ENCODE measurements around the gene OPA1.
A peak's percentile ranks its signal among the peaks of the same experiment; 100 is the strongest.
"Not testable (repeated sequence)": the region's sequence is repeated elsewhere in the genome, so short reads cannot be mapped to it uniquely, and the experiment has no call there.

The OPA1 gene

GRCh38 chr3:193590088-193590856 is 2.7 kb upstream of the OPA1 start:
- DNase-seq (ENCODE audit: low read depth in 2 of 2) = no peak

- no peak for DNase-seq (ENCODE audit: low read depth in 2 of 2)
Observed at GRCh38 chr3:193593668-193594030, 641 bp downstream of the OPA1 start.

DNA sequence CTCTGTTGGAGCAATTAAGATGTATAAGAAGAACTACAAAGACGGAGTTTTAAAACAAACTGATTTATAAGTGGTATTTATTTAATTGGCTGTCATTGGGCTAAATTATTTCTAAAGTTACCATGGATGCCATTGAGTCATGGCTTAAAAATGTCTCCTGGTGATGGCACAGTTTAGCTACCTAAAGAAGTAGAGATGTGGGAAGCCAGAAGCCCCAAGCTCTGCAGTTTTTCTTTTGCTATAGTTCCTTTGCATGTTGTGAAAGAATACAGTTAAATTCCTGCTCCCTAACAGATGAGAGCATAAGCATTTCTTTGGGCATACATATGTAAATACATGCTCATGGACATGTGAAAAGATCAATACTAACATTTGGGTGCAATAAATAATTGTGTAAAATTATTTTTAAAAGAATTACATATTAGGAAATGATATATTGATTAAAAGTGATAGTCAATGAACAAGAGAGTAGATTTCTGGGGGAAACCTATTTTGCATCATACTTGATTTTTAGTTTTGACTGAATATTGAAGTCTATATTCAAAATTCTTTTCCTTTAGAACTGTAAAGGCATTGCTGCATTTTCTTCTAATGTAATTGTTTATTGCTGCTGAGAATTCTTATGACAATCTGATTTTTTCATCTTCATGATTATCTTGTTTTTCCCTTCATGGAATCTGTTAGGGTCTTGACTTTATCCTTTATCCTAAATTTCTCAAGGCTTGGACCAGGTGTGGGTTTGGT is 2.1 kb downstream of the OPA1 start:
- DNase-seq (ENCODE audit: low read depth in 2 of 2) = no peak

DNA sequence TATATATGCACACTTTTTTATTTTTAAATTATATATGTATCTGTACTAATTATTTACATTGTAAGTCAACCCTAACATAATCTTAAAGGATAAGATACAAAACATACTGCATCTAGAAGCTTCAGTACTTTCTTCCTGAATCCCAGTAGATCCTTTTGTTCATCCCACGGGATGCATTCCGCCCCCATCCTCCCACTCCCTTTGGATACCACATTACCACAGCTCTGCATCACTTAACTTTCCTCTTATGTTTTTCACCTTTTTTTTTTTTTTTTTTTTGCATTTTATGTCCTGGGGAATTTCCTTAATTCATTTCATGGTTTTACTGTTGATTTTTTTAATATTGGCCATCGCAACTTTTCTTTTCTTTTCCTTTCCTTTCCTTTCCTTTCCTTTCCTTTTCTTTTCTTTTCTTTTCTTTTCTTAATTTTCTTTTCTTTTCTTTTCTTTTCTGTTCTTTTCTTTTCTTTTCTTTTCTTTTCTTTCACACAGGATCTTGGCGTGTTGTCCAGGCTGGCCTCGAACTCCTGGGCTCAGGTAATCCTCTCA is 3.0 kb downstream of the OPA1 start:
- no peak for DNase-seq (ENCODE audit: low read depth in 2 of 2)

DNA sequence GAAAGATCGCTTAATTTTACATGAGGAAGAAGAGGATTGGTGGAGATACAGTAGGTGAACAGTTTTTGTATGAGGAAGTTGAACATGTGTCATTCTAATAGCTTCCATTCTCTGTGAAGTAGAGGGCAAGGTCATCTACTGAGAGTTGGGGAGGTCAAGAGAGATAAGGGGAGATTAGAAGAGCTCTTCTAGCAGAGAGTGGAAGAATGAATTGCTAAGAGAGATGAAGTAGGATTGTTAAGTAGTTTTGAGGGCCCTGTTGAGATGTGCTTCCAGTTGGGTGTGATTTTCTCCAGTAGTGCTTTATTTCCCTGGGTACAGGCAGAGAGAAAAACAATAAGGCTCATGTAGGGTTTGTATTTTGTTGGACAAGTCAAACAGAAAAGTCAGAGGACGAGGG is 5.2 kb downstream of the OPA1 start:
- no peak for DNase-seq (ENCODE audit: low read depth in 2 of 2)

- DNase-seq (ENCODE audit: low read depth in 2 of 2) = no peak
Observed at GRCh38 chr3:193599393-193599792, 6.4 kb downstream of the OPA1 start.

DNA sequence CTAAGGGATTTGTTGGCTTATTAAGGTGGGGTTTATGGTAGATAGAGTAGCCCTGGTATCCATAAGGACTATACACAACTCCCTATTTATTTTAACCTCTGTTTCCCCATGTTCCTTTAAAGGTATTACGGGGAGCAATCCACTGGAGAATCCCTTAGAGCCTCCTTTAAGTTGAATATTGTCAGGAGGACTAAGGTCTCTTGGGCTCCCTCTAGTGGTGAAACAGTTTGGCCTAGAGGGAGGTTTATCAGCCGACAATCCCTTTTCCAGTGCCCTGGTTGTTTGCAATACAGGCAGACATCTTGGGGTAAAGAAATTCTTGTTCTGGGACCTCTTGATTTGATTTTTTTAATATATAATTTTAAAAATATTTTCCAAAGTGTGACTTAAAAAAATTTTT is 12.9 kb downstream of the OPA1 start:
- DNase-seq (ENCODE audit: low read depth in 2 of 2) = peak; percentile 13 to 19

DNA sequence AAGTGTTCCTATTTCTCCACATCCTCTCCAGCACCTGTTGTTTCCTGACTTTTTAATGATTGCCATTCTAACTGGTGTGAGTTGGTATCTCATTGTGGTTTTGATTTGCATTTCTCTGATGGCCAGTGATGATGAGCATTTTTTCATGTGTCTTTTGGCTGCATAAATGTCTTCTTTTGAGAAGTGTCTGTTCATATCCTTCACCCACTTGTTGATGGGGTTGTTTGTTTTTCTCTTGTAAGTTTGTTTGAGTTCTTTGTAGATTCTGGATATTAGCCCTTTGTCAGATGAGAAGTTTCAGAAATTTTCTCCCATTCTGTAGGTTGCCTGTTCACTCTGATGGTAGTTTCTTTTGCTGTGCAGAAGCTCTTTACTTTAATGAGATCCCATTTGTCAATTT is 13.9 kb downstream of the OPA1 start:
- DNase-seq (ENCODE audit: low read depth in 2 of 2) = not testable (repeated sequence)

- not testable (repeated sequence) for DNase-seq (ENCODE audit: low read depth in 2 of 2)
Observed at GRCh38 chr3:193610516-193610915, 17.5 kb downstream of the OPA1 start.

GRCh38 chr3:193614430-193614829 is 21.4 kb downstream of the OPA1 start:
- DNase-seq (ENCODE audit: low read depth in 2 of 2) = no peak

GRCh38 chr3:193617628-193618027 is 24.6 kb downstream of the OPA1 start:
- DNase-seq (ENCODE audit: low read depth in 2 of 2) = no peak

DNA sequence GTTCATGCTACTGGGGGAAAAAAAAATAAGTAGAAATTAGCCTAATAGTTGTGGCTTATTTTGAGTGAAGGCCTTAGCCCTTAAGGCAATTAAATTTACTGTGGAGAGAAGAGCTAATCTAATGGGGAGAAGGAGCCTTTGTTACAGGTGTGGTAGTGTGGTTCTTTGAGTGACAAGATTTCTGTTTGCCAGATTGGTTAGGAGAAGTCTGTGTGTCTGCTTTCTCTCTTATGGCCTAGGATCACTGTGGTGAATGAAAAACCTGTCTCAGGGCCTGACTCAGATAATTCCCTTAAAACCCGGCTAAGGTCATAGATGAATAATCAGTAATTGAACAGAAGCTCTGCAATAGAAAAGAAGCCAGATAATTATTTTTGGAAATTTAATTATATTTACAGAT is 27.0 kb downstream of the OPA1 start:
- DNase-seq (ENCODE audit: low read depth in 2 of 2) = no peak

DNA sequence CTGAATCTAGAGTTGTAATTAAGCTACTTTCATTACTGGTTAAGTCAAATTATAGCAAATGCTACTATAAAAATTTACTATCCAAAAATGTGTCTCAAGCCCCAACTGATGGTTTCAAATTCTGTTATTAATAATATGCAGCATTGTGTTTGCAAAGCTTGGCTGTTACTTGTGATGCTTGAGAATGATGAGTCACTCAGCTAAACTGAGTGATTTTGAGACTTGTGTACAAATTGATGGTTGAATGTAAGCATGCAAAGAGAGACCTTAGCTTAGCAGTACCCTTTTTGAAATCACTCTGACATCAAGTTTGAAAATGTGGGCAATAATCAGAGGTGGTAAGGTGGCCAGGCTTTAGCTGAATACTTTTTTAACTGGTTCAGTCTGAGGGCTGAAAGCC is 27.6 kb downstream of the OPA1 start:
- DNase-seq (ENCODE audit: low read depth in 2 of 2) = no peak

DNA sequence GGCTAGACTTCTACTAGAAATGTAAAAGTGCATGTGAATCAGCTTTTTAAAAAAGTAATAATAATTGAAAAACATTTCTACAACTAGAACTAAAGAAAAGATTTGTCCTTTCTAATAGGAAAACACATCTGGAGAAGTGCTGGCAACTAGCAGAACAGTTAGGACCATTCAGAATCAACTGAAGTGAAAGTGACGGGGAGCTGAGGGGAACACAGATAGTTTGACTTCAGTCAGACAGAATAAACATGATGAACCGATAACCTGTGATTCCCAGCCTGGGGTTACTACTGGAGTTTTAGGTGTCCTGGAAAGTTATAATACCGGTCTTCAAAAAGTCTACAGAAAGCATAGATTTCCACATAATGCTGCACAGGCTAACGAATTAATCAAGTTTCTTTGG is 28.1 kb downstream of the OPA1 start:
- no peak for DNase-seq (ENCODE audit: low read depth in 2 of 2)

DNA sequence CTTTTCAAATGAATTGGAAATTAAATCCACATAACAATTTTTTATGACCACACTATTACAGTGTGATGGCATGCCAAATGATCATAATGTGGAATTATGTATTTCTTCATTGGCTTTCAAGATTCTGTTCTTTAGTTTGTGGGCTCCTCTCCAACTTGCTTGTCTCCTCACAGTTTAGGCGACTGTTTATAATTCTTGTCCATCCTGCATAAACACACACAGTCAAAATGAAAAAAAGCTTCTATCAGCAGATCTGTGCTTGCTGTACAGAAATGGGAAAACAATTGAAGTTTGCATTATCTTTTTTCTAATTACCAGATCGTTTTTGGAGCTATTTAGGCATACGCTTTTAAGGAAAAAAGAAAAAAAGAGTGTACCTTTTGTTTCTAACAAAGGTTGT is 37.0 kb downstream of the OPA1 start:
- no peak for DNase-seq (ENCODE audit: low read depth in 2 of 2)

GRCh38 chr3:193637831-193638230 is 44.8 kb downstream of the OPA1 start:
- DNase-seq (ENCODE audit: low read depth in 2 of 2) = no peak

- no peak for DNase-seq (ENCODE audit: low read depth in 2 of 2)
Observed at GRCh38 chr3:193638833-193639232, 45.8 kb downstream of the OPA1 start.

- no peak for DNase-seq (ENCODE audit: low read depth in 2 of 2)
Observed at GRCh38 chr3:193640165-193640715, 47.2 kb downstream of the OPA1 start.

DNA sequence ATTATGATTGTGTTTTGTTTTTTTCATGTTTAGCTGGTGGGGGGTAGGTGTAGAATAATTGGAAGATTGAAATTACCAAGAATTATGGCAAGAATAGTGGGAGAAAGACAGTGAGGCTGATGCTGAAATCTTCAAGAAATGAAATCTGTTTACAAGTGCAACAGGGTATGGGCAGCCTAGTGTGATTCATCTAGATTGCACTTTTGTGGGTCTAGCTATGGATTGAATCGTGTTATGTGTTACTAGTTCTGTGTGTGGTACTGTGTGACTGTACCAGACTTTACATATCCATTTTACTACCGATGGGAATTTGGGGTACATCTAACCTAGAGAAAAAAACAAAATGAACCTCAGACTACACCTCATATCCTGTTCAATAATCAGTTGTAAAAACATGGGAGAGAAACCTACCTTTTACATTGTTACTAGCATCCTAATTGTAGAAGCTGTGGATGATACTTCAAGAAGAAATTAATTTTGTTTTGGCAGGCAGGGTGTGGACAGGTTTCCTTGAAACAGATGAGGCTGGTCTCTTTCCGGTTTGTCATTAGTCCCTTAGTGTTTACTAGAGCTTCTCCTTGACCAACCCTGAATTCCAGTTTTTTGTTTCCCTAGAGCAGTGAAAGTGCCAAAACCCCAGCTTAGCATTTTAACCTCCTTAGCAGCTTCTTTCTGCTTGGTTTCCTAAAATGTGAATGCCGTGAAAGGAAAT is 47.9 kb downstream of the OPA1 start:
- DNase-seq (ENCODE audit: low read depth in 2 of 2) = no peak

DNA sequence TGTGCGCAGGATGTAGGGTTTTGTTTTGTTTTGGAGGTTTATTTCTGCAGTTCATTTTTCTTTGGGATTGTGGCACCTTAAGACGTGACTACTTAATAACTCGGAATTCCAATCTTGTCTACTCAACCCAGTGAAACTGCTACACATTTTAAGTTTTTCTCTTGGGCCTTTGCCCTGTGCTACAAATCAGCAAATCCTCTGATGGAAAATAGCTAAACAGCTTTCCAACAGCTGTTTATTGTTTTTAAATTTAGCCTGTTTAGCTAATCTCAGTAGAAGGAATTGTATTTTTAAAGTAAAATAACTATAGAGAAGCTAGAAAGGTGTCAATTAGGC is 48.4 kb downstream of the OPA1 start:
- no peak for DNase-seq (ENCODE audit: low read depth in 2 of 2)

GRCh38 chr3:193645806-193646205 is 52.8 kb downstream of the OPA1 start:
- DNase-seq (ENCODE audit: low read depth in 2 of 2) = no peak

GRCh38 chr3:193648542-193649076 is 55.6 kb downstream of the OPA1 start:
- DNase-seq (ENCODE audit: low read depth in 2 of 2) = no peak

All from stimulated activated CD8-positive, alpha-beta memory T cell treated with anti-CD3 and anti-CD28 coated beads, Interleukin-7, amount 100 ng/mL, for 1 hour (primary cell).